ACC112 (cell line): ENCODE results near the gene PTPRM.

Experiments
- H2AFZ ChIP-seq: fragments of 200-600 bp; sonication (generic); one replicate; pipeline ENCODE4 v1.6.0; 2017; ENCODE audit warnings: antibody characterized with exemption, low read length; ENCODE audit not compliant: unreplicated experiment
- H3K27ac ChIP-seq: fragments of 200-600 bp; sonication (generic); 2 replicates; pipeline ENCODE4 v1.5.1; 2014; ENCODE audit warnings: low read depth, mild to moderate bottlenecking, antibody characterized with exemption, low read length, moderate library complexity
- H3K27me3 ChIP-seq: fragments of 200-600 bp; sonication (generic); 2 replicates; pipeline ENCODE4 v1.6.1; 2014; ENCODE audit warnings: mild to moderate bottlenecking, antibody characterized with exemption, low read length, moderate library complexity, mixed read lengths; ENCODE audit not compliant: insufficient read depth
- H3K36me3 ChIP-seq: fragments of 200-600 bp; sonication (generic); 2 replicates; pipeline ENCODE4 v1.6.1; 2016; ENCODE audit warnings: mild to moderate bottlenecking, antibody characterized with exemption, low read length, moderate library complexity, mixed read lengths; ENCODE audit not compliant: insufficient read depth
- H3K4me1 ChIP-seq: fragments of 200-600 bp; sonication (generic); one replicate; pipeline ENCODE4 v1.6.1; 2016; ENCODE audit warnings: low read length, mixed read lengths; ENCODE audit not compliant: insufficient read depth, unreplicated experiment, control insufficient read depth
- H3K4me3 ChIP-seq: fragments of 200-600 bp; sonication (generic); 2 replicates; pipeline ENCODE4 v1.5.1; 2014; ENCODE audit warnings: mild to moderate bottlenecking, low read depth, low read length
- H3K79me2 ChIP-seq: fragments of 200-600 bp; sonication (generic); one replicate; pipeline ENCODE4 v1.6.0; 2016; ENCODE audit warnings: low read length; ENCODE audit not compliant: control insufficient read depth, unreplicated experiment, insufficient read depth

The PTPRM gene

DNA sequence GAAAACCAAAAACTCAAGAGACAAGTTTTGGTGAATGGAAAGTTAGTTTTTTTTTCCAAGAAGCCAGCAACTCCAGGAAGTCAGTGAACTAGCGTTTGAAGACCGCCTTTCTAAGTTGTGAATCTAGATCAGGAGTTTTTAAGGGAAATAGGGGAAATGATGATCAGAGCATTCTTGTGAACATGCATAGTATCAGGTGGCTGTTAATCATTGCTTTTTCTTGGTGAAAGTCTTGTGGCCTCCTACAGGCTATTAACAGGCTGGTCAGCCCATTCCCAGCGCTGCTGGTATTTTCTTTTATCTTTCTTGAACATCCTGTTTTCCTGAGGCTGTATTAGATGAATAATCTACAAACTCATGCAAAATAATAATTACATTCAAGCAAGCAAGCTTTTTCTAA, 155.8 kb downstream of the PTPRM start:
- H2AFZ ChIP-seq: no peak overlapping the region
- no peaks in the 10 kb centered on the region for H3K36me3 ChIP-seq
- H3K27ac ChIP-seq: no peak overlapping the region
- no peaks in the 10 kb centered on the region for H3K4me1 ChIP-seq
- H3K27me3 ChIP-seq: no peaks in the 10 kb centered on the region
- peaks cover 5% of the 10 kb centered on the region for H3K79me2 ChIP-seq
- H3K4me3 ChIP-seq: no peak overlapping the region

DNA sequence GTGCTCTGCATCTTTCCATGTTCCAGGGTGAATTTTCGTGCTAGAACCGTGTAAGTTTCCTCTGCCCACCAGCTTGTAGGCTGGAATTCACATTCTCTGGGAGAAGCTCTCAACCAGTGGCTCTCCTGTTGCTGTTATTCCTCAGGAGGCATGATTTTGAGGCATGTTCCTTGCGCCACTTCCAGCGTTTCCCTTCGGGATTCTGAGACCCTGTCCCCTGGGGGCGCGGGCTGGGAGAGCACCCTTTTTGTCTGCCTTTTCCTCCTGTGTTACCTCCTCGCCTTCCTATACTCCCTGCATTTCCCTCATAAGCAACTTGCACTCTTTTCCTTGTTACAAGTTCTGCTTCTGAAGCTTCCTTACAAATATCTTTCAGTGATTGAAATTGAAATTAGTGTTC, 156.4 kb downstream of the PTPRM start:
- no peak overlapping the region for H2AFZ ChIP-seq
- H3K79me2 ChIP-seq: peaks cover 5% of the 10 kb centered on the region
- no peaks in the 10 kb centered on the region for H3K36me3 ChIP-seq
- no peaks in the 10 kb centered on the region for H3K4me1 ChIP-seq
- no peaks in the 10 kb centered on the region for H3K27me3 ChIP-seq
- H3K4me3 ChIP-seq: no peak overlapping the region
- no peak overlapping the region for H3K27ac ChIP-seq

DNA sequence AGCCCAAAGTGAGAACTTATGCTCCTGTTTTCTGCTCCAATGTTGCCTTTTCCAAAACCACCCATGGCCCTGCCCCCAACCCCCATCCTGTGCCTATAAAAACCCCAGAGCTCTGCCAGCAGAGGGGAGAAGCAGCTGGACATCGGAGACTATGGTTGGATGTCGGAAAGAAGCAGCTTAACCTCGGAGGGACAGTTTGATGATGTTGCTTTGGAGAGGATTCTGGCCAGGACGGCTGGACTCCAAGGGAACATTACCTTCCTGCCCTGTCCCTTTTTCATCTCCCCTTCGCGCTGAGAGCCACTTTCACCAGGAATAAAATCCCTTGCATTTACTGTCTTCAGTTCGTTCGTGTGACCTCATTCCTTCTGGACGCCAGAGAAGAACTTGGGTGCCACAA, 158.4 kb downstream of the PTPRM start:
- H2AFZ ChIP-seq: no peak overlapping the region
- H3K4me1 ChIP-seq: no peaks in the 10 kb centered on the region
- no peaks in the 10 kb centered on the region for H3K27me3 ChIP-seq
- H3K36me3 ChIP-seq: no peaks in the 10 kb centered on the region
- no peak overlapping the region for H3K4me3 ChIP-seq
- no peak overlapping the region for H3K27ac ChIP-seq
- peaks cover 11% of the 10 kb centered on the region for H3K79me2 ChIP-seq

DNA sequence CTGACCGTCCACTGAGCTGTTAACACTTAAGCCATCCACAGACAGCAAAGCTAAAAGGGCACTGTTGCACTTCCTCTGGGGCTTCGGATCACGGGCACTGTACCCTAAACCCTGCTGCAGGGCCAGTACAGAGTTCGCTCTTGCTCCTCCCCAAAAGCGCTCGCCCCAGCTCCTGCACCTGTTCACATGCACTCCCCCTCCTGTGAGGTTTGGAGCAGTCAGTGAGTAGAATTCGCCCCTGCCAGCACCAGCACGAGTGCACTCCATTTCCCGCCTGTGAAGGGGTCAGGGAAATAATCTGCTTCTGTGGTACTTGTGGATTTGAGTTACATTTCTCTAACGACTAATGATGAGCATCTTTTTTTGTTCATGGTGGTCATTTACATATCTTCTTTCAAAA, 158.8 kb downstream of the PTPRM start:
- Histone ChIP-seq H3K36me3 (no peaks in the 10 kb centered on the region), H3K27me3 (no peaks in the 10 kb centered on the region), H3K27ac (no peak overlapping the region), H3K79me2 (peaks cover 12% of the 10 kb centered on the region), H3K4me1 (no peaks in the 10 kb centered on the region), H3K4me3 (no peak overlapping the region), H2AFZ (no peak overlapping the region)

DNA sequence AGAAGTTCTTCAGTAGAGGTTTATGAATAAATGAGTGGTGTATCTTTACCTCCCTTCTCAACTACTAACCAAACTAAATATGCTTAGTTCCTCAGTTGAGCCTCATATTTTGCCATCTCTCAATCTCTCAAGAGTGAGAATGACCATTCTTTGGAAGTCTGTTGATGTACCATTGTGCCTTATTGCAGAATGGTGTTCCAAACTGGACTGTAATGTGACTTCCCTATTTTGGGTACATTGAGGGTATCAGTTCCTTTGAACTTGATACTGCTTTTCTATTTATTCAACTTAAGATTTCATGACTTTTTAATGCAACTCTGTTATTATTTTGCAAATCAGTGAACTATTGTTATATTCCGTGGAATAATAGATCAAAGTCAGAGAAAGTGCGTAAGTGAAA, 159.4 kb downstream of the PTPRM start:
- Histone ChIP-seq H2AFZ (no peak overlapping the region), H3K4me1 (no peaks in the 10 kb centered on the region), H3K79me2 (peaks cover 12% of the 10 kb centered on the region), H3K27me3 (no peaks in the 10 kb centered on the region), H3K36me3 (no peaks in the 10 kb centered on the region), H3K27ac (no peak overlapping the region), H3K4me3 (no peak overlapping the region)

DNA sequence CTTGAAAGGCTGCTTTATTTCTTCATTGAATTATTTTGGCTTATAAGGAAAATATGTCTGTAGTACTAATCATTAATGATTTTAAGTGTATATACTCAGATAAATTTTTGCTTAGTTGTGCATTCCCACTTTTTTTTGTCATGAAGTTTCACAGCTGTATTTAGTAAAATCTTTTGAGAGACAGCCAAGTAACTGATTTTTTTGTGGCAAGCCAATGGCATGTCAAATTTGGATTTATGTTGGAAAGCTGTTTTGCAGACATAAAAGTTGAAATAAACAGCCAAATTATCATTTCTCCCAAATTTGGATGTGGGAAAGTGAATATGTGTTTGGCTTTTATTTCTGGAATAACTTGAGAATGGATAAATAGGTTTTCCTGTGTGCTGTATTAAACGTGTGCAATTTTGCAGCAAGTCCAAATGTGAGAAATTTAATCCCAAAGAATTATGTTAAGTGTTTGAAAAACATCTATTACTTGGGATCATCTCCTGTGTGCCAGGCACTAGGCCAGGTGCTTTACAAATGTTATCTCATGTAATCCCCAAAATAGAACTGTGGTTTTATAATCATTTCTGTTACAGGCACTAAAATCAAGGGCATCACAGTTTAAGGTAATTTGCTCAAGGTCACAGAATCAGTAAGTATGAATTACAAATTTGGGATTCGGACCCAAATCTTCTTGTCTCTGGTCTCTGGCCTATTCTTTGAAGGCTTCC, 160.4 kb downstream of the PTPRM start:
- Histone ChIP-seq H3K79me2 (peaks cover 12% of the 10 kb centered on the region), H3K27ac (no peak overlapping the region), H3K4me1 (no peaks in the 10 kb centered on the region), H3K36me3 (no peaks in the 10 kb centered on the region), H3K4me3 (no peak overlapping the region), H2AFZ (no peak overlapping the region), H3K27me3 (no peaks in the 10 kb centered on the region)

DNA sequence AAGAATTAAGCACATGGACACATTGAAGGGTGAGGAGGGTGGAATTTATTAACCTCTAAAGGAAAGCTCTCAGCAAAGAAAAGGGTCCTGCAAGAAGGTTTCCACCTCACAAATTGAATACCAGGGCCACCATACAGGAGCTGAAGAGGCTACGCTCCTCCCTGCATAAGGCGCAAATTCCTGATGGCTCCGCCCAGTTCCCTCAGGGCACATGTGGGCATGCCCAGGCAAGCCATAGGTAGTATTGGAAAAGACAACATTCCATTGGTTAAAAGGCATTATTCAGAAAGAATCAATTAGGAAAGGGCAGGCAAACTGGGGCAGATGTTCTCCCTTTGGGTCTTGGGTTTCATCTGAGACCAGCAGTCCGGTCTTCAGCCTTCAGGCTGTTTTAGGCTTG, 161.2 kb downstream of the PTPRM start:
- H3K4me1 ChIP-seq: no peaks in the 10 kb centered on the region
- H3K27ac ChIP-seq: no peak overlapping the region
- no peak overlapping the region for H2AFZ ChIP-seq
- H3K27me3 ChIP-seq: no peaks in the 10 kb centered on the region
- no peaks in the 10 kb centered on the region for H3K36me3 ChIP-seq
- H3K4me3 ChIP-seq: no peak overlapping the region
- H3K79me2 ChIP-seq: peaks cover 10% of the 10 kb centered on the region

DNA sequence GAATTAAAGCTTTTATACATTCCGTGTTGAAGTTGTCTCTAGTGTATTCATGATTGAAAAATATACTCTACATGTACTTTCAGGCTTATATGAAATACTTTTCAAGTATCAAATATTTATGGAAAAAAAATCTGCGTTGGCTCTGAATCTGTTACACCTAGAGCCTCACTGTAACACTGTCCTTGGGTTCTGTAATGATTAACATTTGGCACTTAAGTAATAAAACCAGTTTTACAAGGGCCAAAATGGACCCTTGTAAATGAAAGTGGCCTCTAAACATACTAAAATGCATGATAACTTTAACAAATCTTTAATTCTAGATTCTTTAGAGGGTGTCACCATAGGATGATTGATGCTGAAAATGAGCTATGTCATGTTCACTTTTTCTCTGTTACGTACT, 162.8 kb downstream of the PTPRM start:
- no peaks in the 10 kb centered on the region for H3K27me3 ChIP-seq
- H3K36me3 ChIP-seq: no peaks in the 10 kb centered on the region
- no peak overlapping the region for H3K4me3 ChIP-seq
- no peak overlapping the region for H3K27ac ChIP-seq
- no peaks in the 10 kb centered on the region for H3K4me1 ChIP-seq
- H2AFZ ChIP-seq: no peak overlapping the region
- H3K79me2 ChIP-seq: peaks cover 13% of the 10 kb centered on the region

DNA sequence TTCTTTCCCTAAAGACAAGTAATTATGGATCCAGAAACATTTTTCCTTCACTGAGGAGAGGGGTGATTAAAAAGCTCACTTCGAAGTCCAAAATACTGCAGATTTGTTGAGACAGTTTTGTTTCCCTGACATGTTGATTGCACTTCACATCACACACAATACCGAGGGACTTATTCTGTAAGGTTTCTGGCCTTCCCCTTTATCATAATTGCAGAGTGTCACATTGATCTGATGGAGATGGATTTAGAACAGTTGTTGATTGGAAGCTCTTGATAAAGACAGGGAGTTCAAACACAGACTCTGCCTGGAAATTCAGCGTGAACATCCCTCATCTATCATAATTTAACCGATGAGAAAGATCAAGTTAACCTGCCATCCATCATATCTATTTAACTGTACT, 163.6 kb downstream of the PTPRM start:
- no peak overlapping the region for H2AFZ ChIP-seq
- no peaks in the 10 kb centered on the region for H3K4me1 ChIP-seq
- H3K27ac ChIP-seq: no peak overlapping the region
- no peaks in the 10 kb centered on the region for H3K27me3 ChIP-seq
- H3K79me2 ChIP-seq: peaks cover 13% of the 10 kb centered on the region
- H3K36me3 ChIP-seq: no peaks in the 10 kb centered on the region
- H3K4me3 ChIP-seq: no peak overlapping the region

DNA sequence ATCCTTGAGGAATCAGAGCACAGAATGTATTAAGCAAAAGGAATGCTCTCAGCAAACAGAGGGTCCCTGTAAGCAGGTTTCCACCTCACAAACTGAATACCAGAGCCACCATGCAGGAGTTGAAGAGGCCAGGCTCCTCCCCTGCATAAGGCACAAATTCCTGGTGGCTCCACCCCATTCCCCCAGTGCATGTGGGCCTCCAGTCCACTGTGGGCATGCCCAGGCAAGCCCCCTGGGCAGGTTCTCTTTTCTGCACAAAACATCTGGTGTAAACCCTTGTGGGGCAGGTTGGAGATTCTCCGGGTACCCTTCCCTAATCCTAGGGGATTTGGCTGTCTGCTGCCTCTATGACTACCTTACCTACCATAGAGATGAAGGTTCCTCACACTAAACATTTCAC, 166.5 kb downstream of the PTPRM start:
- no peak overlapping the region for H3K27ac ChIP-seq
- H3K4me1 ChIP-seq: no peaks in the 10 kb centered on the region
- H3K4me3 ChIP-seq: no peak overlapping the region
- H3K79me2 ChIP-seq: peaks cover 15% of the 10 kb centered on the region
- no peak overlapping the region for H2AFZ ChIP-seq
- no peaks in the 10 kb centered on the region for H3K36me3 ChIP-seq
- no peaks in the 10 kb centered on the region for H3K27me3 ChIP-seq

DNA sequence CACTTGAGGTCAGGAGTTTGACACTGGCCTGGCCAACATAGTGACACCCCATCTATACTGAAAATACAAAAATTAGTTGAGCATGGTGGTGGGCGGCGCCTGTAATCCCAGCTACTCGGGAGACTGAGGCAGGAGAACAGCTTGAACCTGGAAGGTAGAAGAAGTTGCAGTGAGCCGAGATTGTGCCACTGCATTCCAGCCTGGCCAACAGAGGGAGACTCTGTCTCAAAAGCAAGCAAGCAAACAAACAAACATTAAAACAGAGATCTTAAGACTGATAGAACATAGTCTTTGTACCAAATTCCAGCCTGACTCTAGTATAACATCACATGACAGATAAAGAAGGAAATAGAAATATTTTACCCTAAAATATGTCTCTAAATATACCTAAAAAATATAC, 168.1 kb downstream of the PTPRM start:
- no peak overlapping the region for H3K27ac ChIP-seq
- H3K4me3 ChIP-seq: no peak overlapping the region
- H2AFZ ChIP-seq: no peak overlapping the region
- H3K4me1 ChIP-seq: no peaks in the 10 kb centered on the region
- peaks cover 12% of the 10 kb centered on the region for H3K79me2 ChIP-seq
- no peaks in the 10 kb centered on the region for H3K27me3 ChIP-seq
- H3K36me3 ChIP-seq: no peaks in the 10 kb centered on the region
